Measurements from ENCODE around the gene MLKL.
"Not testable (repeated sequence)": the region's sequence is repeated elsewhere in the genome, so short reads cannot be mapped to it uniquely, and the experiment has no call there.

The MLKL gene

DNA sequence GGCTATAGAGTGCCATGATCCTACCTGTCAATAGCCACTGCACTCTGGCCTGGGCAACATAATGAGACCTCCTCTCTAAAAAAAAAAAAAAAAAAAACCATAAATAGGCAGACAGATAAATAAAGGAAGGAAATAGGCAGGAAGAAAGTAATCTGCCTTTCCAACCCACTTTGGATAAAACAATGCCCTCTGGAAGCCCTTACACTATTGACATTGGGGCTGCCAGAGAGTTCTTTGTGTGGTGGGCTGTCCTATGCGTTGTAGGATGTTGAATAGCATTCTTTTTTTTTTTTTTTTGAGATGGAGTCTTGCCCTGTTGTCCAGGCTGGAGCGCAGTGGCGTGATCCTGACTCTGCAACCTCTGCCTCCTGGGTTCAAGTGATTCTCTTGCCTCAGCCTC is 26.8 kb downstream of the MLKL start:
- Histone ChIP-seq H3K4me1 (ENCODE audit: control insufficient read depth, insufficient read depth, low read length, poor library complexity, severe bottlenecking) (no peaks in the 10 kb centered on the region), H3K9me3 (ENCODE audit: control insufficient read depth, low read length) (no peaks in the 10 kb centered on the region), H3K27me3 (replicated peaks; ENCODE audit: control insufficient read depth, insufficient read depth, low read length, poor library complexity, severe bottlenecking) (no peaks in the 10 kb centered on the region), H3K36me3 (ENCODE audit: control insufficient read depth, insufficient read depth, low read length) (peaks cover 63% of the 10 kb centered on the region), H3K4me3 (ENCODE audit: insufficient read depth, low read depth, low read length, poor library complexity, severe bottlenecking) (no peak overlapping the region), H3K27ac (ENCODE audit: insufficient read depth, low read length, poor library complexity, severe bottlenecking) (no peak overlapping the region)
- DNase-seq: no peak

DNA sequence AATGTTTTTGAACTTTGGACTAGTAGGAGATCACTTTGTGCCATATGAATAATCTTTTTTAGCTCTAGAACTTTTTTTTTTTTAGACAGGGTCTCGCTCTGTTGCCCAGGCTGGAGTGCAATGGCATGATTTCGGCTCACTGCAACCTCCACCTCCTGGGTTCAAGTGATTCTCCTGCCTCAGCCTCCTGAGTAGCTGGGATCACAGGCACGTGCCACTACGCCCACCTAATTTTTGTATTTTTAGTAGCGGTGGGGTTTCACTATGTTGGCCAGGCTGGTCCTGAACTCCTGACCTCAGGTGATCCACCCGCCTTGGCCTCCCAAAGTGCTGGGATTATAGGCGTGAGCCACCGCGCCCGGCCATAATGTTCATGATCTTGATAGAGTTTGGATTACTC is 31.8 kb downstream of the MLKL start:
- not testable (repeated sequence) for H3K27ac ChIP-seq (ENCODE audit: insufficient read depth, low read length, poor library complexity, severe bottlenecking); DNase-seq

DNA sequence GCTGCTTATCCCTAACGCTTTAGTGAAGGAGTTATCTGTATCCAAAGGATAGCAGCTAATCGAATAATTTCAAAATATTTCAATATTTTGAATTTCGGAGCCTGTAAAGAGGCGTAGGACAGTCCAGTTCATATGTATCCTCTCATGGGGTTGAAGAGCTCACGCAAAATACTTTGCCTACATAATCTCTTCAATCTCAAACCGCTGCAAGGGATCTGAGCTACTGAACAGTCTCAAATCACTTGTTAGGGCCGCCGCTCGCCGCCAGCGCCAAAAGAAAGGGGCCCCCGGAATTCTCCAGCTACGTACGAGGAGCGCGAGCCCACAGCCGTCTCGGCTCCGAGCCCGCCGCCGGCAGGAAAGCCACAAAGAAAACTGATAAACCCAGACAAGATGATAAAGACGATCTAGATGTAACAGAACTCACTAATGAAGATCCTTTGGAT is 33.4 kb downstream of the MLKL start:
- peaks cover 20% of the 10 kb centered on the region for H3K4me1 ChIP-seq (ENCODE audit: control insufficient read depth, insufficient read depth, low read length, poor library complexity, severe bottlenecking)
- no peaks in the 10 kb centered on the region for H3K9me3 ChIP-seq (ENCODE audit: control insufficient read depth, low read length)
- peak overlapping the region; percentile 56 for H3K4me3 ChIP-seq (ENCODE audit: insufficient read depth, low read depth, low read length, poor library complexity, severe bottlenecking)
- H3K36me3 ChIP-seq (ENCODE audit: control insufficient read depth, insufficient read depth, low read length): peaks cover 22% of the 10 kb centered on the region
- H3K27me3 ChIP-seq (replicated peaks; ENCODE audit: control insufficient read depth, insufficient read depth, low read length, poor library complexity, severe bottlenecking): no peaks in the 10 kb centered on the region
- no peak overlapping the region for H3K27ac ChIP-seq (ENCODE audit: insufficient read depth, low read length, poor library complexity, severe bottlenecking)
- DNase-seq: peak in 2 of 3 donors; percentile 2 to 11

More for the DNA sequence above, 31.8 kb downstream of the MLKL start:
- H3K9me3 ChIP-seq (ENCODE audit: control insufficient read depth, low read length); H3K27me3 ChIP-seq (replicated peaks; ENCODE audit: control insufficient read depth, insufficient read depth, low read length, poor library complexity, severe bottlenecking); H3K4me3 ChIP-seq (ENCODE audit: insufficient read depth, low read depth, low read length, poor library complexity, severe bottlenecking): not testable (repeated sequence)
- peaks cover 17% of the 10 kb centered on the region for H3K4me1 ChIP-seq (ENCODE audit: control insufficient read depth, insufficient read depth, low read length, poor library complexity, severe bottlenecking)
- H3K36me3 ChIP-seq (ENCODE audit: control insufficient read depth, insufficient read depth, low read length): peaks cover 28% of the 10 kb centered on the region

DNA sequence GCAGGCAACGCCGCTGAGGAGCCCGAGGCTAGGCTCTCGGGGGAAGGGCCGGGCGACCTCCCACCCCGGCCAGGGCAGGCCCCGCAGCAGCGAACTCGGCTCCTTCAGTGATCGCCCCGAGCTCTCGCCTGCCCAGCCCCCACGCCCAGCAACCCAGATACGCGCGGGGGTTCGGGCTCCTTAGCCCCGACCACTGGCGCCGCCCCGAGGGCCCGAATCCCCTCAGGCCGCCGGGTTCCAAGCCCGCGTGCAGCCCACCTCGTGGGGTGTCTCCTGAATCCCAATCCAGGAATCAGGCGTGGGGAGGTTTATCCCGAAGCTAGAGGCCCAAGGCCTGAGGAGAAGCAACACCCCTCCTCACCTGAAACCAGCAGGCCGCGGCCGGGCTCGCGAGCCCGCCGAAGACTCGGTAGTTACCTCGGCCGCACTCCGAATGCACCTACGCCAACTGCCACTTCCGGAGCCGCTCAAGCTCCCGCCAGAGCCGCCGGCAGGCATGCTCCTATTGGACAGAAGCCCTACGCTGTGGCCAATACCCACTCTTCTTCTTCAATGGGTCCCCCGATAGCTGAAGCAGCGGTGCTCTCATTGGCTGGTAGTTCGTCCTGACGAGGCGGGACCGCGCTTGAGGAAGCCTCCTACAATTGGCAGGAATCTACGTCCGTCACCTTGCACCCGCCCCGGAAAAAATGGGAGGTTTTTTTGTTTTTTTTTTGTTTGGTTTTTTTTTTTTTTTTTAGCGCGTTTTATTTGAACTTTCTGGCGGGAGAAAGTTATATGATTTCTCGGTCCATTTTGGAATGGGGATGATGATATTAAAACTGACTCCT is 34.0 kb downstream of the MLKL start, which contains the start of gene RFWD3:
Gene RFWD3, minus strand, starts transcription at position 453 of the 830 bp plus-strand sequence. CDS start 5,428 bp downstream, outside the sequence.
- H3K4me3 ChIP-seq (ENCODE audit: insufficient read depth, low read depth, low read length, poor library complexity, severe bottlenecking): peak within 1 kb of the TSS; percentile 94
- peaks cover 16% of the 10 kb centered on the region for H3K36me3 ChIP-seq (ENCODE audit: control insufficient read depth, insufficient read depth, low read length)
- peaks cover 20% of the 10 kb centered on the region for H3K4me1 ChIP-seq (ENCODE audit: control insufficient read depth, insufficient read depth, low read length, poor library complexity, severe bottlenecking)
- H3K27me3 ChIP-seq (replicated peaks; ENCODE audit: control insufficient read depth, insufficient read depth, low read length, poor library complexity, severe bottlenecking): no peaks in the 10 kb centered on the region
- no peaks in the 10 kb centered on the region for H3K9me3 ChIP-seq (ENCODE audit: control insufficient read depth, low read length)
- peak; percentile 96 to 98 (median 96) for DNase-seq
- peak within 1 kb of the TSS; percentile 87 for H3K27ac ChIP-seq (ENCODE audit: insufficient read depth, low read length, poor library complexity, severe bottlenecking)

DNA sequence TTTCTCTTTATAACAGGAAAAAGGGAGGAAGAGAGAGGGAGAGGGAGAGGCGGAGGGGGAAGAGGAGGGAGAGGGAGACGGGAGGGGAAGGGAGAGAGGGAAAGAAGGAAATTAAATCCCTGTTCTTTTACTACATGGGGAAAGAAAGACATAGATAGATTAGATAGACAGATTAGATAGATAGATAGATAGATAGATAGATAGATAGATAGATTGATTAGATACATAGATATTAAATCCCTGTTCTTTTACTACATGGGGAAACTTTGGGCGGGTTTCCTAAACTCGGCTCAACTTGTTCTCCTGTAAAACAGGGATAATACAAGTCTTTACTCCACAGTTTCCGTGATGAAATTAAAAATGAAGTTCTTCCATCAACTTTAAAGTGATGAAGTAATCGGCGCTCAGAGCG is 34.6 kb downstream of the MLKL start:
- peak overlapping the region; percentile 94 for H3K4me3 ChIP-seq (ENCODE audit: insufficient read depth, low read depth, low read length, poor library complexity, severe bottlenecking)
- DNase-seq: no peak
- H3K36me3 ChIP-seq (ENCODE audit: control insufficient read depth, insufficient read depth, low read length): peaks cover 15% of the 10 kb centered on the region
- peaks cover 20% of the 10 kb centered on the region for H3K4me1 ChIP-seq (ENCODE audit: control insufficient read depth, insufficient read depth, low read length, poor library complexity, severe bottlenecking)
- peak overlapping the region; percentile 87 for H3K27ac ChIP-seq (ENCODE audit: insufficient read depth, low read length, poor library complexity, severe bottlenecking)
- no peaks in the 10 kb centered on the region for H3K27me3 ChIP-seq (replicated peaks; ENCODE audit: control insufficient read depth, insufficient read depth, low read length, poor library complexity, severe bottlenecking)
- no peaks in the 10 kb centered on the region for H3K9me3 ChIP-seq (ENCODE audit: control insufficient read depth, low read length)

DNA sequence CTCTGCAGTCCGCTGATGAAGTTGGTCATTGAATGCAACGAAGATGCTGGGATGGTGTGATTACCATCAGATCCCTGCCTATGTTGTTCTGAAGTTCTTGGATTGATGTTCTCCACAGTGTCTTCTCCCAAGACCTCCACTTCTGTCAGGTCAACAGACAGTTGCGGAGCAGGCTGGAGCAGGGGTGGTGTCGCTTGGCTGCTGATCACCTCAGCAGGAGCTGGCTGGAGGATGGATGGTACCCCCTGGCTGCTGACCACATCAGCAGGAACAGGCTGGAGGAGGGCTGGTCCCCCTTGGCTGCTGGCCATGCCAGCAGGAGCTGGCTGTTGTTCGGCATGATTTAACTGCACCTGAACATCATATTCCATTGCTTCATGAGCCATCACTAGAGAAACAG is 39.6 kb downstream of the MLKL start:
- peaks cover 13% of the 10 kb centered on the region for H3K4me1 ChIP-seq (ENCODE audit: control insufficient read depth, insufficient read depth, low read length, poor library complexity, severe bottlenecking)
- H3K9me3 ChIP-seq (ENCODE audit: control insufficient read depth, low read length): no peaks in the 10 kb centered on the region
- peaks cover 38% of the 10 kb centered on the region for H3K36me3 ChIP-seq (ENCODE audit: control insufficient read depth, insufficient read depth, low read length)
- no peak overlapping the region for H3K4me3 ChIP-seq (ENCODE audit: insufficient read depth, low read depth, low read length, poor library complexity, severe bottlenecking)
- DNase-seq: no peak
- no peak overlapping the region for H3K27ac ChIP-seq (ENCODE audit: insufficient read depth, low read length, poor library complexity, severe bottlenecking)
- no peaks in the 10 kb centered on the region for H3K27me3 ChIP-seq (replicated peaks; ENCODE audit: control insufficient read depth, insufficient read depth, low read length, poor library complexity, severe bottlenecking)

DNA sequence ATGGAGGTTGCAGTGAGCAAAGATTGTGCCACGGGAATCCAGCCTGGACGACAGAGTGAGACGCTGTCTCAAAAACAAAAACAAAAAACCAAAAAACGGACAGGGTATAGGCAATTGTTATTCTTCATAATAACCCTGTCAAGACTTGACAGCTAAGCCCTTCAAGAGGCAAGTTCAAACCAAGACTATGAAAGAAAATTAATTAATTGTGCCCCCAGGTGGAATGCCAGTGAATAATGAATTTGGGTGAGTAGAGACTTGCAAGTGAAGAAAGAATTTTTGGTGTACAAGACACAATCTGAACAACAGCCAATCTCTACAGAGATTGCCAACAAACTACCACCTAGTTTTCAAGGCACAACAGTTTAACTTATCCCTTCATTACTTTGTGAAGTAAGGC is 40.3 kb downstream of the MLKL start:
- no peaks in the 10 kb centered on the region for H3K9me3 ChIP-seq (ENCODE audit: control insufficient read depth, low read length)
- peaks cover 38% of the 10 kb centered on the region for H3K36me3 ChIP-seq (ENCODE audit: control insufficient read depth, insufficient read depth, low read length)
- DNase-seq: no peak
- peaks cover 8% of the 10 kb centered on the region for H3K4me1 ChIP-seq (ENCODE audit: control insufficient read depth, insufficient read depth, low read length, poor library complexity, severe bottlenecking)
- H3K27ac ChIP-seq (ENCODE audit: insufficient read depth, low read length, poor library complexity, severe bottlenecking): no peak overlapping the region
- no peaks in the 10 kb centered on the region for H3K27me3 ChIP-seq (replicated peaks; ENCODE audit: control insufficient read depth, insufficient read depth, low read length, poor library complexity, severe bottlenecking)
- no peak overlapping the region for H3K4me3 ChIP-seq (ENCODE audit: insufficient read depth, low read depth, low read length, poor library complexity, severe bottlenecking)

DNA sequence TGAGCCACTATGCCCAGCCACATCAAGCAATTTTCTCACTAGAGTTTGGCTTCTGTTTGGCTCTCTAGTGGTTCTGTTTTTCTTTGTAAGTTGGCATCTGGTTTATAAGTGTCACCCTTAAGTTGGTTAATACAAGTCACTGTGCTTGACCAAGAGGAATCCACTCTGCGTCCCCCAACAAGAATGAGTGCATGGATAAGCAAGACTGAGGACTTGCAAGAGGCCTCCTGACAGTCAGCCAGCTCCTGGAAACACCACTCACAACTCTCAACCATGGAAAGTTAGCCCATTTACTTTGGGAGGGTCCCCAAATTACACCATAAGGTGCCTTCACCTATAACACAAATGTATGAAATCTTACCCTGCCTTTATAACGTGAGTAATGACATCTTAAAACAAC is 41.6 kb downstream of the MLKL start:
- H3K27ac ChIP-seq (ENCODE audit: insufficient read depth, low read length, poor library complexity, severe bottlenecking): no peak overlapping the region
- no peaks in the 10 kb centered on the region for H3K9me3 ChIP-seq (ENCODE audit: control insufficient read depth, low read length)
- no peaks in the 10 kb centered on the region for H3K27me3 ChIP-seq (replicated peaks; ENCODE audit: control insufficient read depth, insufficient read depth, low read length, poor library complexity, severe bottlenecking)
- H3K36me3 ChIP-seq (ENCODE audit: control insufficient read depth, insufficient read depth, low read length): peaks cover 37% of the 10 kb centered on the region
- no peak overlapping the region for H3K4me3 ChIP-seq (ENCODE audit: insufficient read depth, low read depth, low read length, poor library complexity, severe bottlenecking)
- peaks cover 8% of the 10 kb centered on the region for H3K4me1 ChIP-seq (ENCODE audit: control insufficient read depth, insufficient read depth, low read length, poor library complexity, severe bottlenecking)
- no peak for DNase-seq

DNA sequence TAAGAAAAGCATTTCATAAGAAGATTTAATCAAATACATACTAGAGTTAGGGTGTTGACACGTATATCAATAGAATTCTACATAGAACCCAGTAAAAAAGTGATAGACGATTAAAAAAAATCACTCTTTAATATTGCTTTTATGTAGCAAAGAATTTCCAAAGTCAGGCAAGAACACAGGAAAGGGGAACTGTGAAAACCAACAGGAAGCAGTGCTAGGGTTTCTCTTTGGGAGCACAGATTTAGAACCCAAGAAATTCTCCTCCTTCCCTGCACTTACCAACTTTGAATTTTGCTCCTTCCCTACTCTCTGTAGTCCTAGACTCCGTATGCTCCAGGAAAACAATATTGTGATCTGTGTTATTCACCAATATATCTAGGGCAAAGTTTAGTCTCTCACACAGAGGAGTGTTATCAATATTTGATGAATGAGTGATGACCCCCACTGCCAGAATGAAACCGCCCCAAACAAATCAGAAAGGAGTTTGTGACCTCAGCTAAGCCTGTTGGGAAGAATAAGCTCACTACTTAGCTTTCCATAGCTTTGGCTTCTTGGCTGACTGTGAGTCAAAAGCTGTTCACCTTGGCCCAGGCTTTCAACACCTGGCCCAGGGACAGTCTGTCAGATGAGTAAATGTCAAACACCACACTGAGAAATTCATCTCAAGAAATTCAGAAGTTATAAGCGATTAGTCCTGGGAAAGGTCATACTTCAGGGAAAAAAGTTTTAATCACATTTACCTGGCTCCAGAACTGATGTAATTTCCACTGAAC is 42.6 kb downstream of the MLKL start:
- Histone ChIP-seq H3K27me3 (replicated peaks; ENCODE audit: control insufficient read depth, insufficient read depth, low read length, poor library complexity, severe bottlenecking) (no peaks in the 10 kb centered on the region), H3K4me3 (ENCODE audit: insufficient read depth, low read depth, low read length, poor library complexity, severe bottlenecking) (no peak overlapping the region), H3K27ac (ENCODE audit: insufficient read depth, low read length, poor library complexity, severe bottlenecking) (no peak overlapping the region), H3K36me3 (ENCODE audit: control insufficient read depth, insufficient read depth, low read length) (peaks cover 28% of the 10 kb centered on the region), H3K4me1 (ENCODE audit: control insufficient read depth, insufficient read depth, low read length, poor library complexity, severe bottlenecking) (peaks cover 4% of the 10 kb centered on the region), H3K9me3 (ENCODE audit: control insufficient read depth, low read length) (no peaks in the 10 kb centered on the region)
- no peak for DNase-seq

DNA sequence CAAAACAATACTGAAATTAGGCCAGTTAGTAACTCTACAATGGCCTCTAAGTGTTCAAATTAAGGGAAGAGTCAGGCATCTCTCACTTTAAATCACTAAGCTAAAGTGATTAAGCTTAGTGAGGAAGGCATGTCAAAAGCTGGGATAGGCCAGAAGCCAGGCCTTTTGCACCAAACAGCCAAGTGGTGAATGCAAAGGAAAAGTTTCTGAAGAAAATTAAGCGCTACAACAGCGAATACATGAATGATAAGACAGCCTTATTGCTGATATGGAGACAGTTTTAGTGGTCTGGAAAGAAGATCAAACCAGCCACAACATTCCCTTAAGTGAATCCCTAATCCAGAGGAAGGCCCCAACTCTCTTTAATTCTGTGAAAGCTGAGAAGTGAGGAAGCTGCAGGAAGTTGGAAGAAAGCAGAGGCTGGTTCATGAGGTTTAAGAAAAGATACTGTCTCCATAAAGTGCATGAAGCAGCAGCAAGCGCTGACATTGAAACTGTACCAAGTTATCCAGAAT is 46.1 kb downstream of the MLKL start:
- peaks cover 20% of the 10 kb centered on the region for H3K36me3 ChIP-seq (ENCODE audit: control insufficient read depth, insufficient read depth, low read length)

More for the DNA sequence above, 46.1 kb downstream of the MLKL start:
- Histone ChIP-seq H3K27ac (ENCODE audit: insufficient read depth, low read length, poor library complexity, severe bottlenecking) (no peak overlapping the region), H3K4me3 (ENCODE audit: insufficient read depth, low read depth, low read length, poor library complexity, severe bottlenecking) (no peak overlapping the region), H3K27me3 (replicated peaks; ENCODE audit: control insufficient read depth, insufficient read depth, low read length, poor library complexity, severe bottlenecking) (no peaks in the 10 kb centered on the region), H3K9me3 (ENCODE audit: control insufficient read depth, low read length) (no peaks in the 10 kb centered on the region), H3K4me1 (ENCODE audit: control insufficient read depth, insufficient read depth, low read length, poor library complexity, severe bottlenecking) (peaks cover 4% of the 10 kb centered on the region)
- no peak for DNase-seq

Measured in effector memory CD4-positive, alpha-beta T cell (primary cell).